Muscle of leg (tissue), 11 donors: Measurements from ENCODE around the gene IL3RA. TPM values are rescaled to one million over a fixed set of nuclear protein-coding genes. Genes with fewer than 3 reads are reported as not detected.

Source experiments
- DNase-seq: peaks from one replicate; pipeline ENCODE4 v3.0.0; 2013
- H3K27ac ChIP-seq: one replicate; pipeline ENCODE4 v1.5.1; 2013; ENCODE audit warnings: mild to moderate bottlenecking, low read length, control low read depth
- H3K27me3 ChIP-seq: one replicate; pipeline ENCODE4 v1.6.1; 2013; ENCODE audit warnings: low read length; ENCODE audit not compliant: control insufficient read depth, insufficient read depth
- H3K36me3 ChIP-seq: one replicate; pipeline ENCODE4 v1.6.1; 2013; ENCODE audit warnings: low read length; ENCODE audit not compliant: control insufficient read depth, insufficient read depth
- H3K4me1 ChIP-seq: one replicate; pipeline ENCODE4 v1.6.1; 2013; ENCODE audit warnings: low read length; ENCODE audit not compliant: control insufficient read depth, insufficient read depth
- H3K4me3 ChIP-seq: one replicate; pipeline ENCODE4 v1.5.1; 2013; ENCODE audit warnings: low read length, control low read depth
- H3K9me3 ChIP-seq: replicated peaks from 2 replicates; pipeline ENCODE4 v1.6.1; 2013; ENCODE audit warnings: low read depth, low read length; ENCODE audit not compliant: control insufficient read depth
- WGBS: methylation state at CpG from one replicate; pipeline ENCODE4 v1.1.5; 2013; ENCODE audit warnings: missing lambda C conversion rate; ENCODE audit not compliant: insufficient coverage; 5-methylcytosine and 5-hydroxymethylcytosine counted together
- polyA plus RNA-seq, 8 donors: library from polyadenylated mRNA; unstranded; fragments of 120-200 nt; gene quantifications; one replicate each; pipeline versions ENCODE4 v1.2.1 to v1.2.3, GENCODE V29; 2013; ENCODE audit warnings: inconsistent platforms in 1 of 8, low replicate concordance in 1 of 8; ENCODE audit not compliant: insufficient read length in 8 of 8, insufficient read depth in 1 of 8
- total RNA-seq: library from RNA; stranded (reverse); fragments of 120-200 nt; gene quantifications from one replicate; pipeline ENCODE4 v1.2.4, GENCODE V29; 2013

The IL3RA gene
- total and polyA plus RNA-seq, 9 donors, result 7.8 to 24.7 (median 19.0) TPM

DNA sequence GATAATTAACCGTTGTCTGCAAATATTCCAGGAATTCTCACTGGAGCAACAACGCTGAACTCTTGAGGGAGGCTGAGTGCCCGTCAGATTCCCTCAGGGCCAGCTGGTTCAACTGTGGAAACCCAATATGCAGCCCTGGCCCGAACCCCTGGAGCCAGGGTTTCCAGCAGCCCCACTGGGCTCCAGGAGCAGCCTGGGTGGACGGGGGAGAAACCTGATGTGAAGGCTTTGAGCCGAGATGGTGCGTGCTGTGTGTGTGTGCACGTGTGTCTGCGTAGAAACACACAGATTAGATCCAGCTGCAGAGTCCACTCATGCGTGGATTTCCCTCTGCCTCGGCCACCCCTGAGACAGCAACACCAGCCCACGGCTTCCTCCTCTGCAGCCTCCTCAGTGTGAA, 74.7 kb downstream of the IL3RA start:
- DNase-seq, result no peak
- H3K27me3 ChIP-seq, result no peaks in the 10 kb centered on the region
- peaks cover 43% of the 10 kb centered on the region for H3K36me3 ChIP-seq
- 62% methylated on average over 10 of the region's 12 CpGs for WGBS
- H3K27ac ChIP-seq, result no peak overlapping the region
- H3K9me3 ChIP-seq, result no peaks in the 10 kb centered on the region
- no peaks in the 10 kb centered on the region for H3K4me1 ChIP-seq
- no peak overlapping the region for H3K4me3 ChIP-seq

DNA sequence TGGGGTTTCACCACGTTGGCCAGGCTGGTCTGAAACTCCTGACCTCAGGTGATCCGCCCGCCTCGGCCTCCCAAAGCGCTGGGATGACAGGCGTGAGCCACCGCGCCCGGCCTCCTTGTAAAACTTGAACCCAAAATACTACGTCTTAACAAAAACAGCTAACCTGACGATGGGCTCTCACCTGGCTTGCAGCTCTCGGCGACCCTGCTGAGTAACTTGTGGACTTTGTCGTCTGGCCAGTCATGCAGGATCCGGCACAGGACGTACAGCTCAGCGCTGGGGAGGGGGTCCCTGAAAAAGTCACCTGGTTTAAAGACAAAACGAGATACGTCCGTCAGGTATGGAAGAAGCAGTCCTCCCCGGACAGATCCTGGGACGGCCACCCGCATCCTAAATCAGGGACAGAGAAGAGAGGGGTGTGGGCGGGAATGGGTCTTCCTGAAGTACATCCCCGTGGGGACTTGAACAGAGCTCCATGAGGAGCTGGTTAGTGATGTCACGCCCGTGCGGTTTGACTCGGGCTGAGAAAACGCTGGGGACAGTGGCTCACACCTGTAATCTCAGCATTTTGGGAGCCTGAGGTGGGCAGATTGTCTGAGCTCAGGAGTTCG, 76.1 kb downstream of the IL3RA start:
- Histone ChIP-seq H3K27ac (no peak overlapping the region), H3K4me1 (no peaks in the 10 kb centered on the region), H3K27me3 (no peaks in the 10 kb centered on the region), H3K4me3 (no peak overlapping the region), H3K36me3 (peaks cover 33% of the 10 kb centered on the region), H3K9me3 (no peaks in the 10 kb centered on the region)
- 95% methylated on average over 29 of the region's 31 CpGs for WGBS
- DNase-seq, result no peak

DNA sequence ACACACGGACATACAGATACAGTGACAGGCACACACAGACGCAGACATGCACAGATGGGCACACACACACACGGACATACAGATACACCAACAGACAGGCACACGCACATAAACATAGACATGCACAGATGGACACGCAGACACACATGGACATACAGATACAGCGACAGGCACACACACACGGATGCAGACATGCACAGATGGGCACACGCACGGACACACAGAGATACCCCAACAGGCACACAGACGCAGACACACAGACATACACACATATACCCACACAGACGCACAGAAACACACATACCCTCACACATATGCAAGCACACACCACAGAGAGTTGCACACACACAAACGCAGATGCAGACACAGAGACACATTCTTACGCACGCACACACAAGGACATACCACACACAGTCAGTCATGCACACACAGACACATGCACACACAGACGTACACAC, 79.8 kb downstream of the IL3RA start:
- H3K27me3 ChIP-seq, result no peaks in the 10 kb centered on the region
- no peak for DNase-seq
- H3K27ac ChIP-seq, result no peak overlapping the region
- H3K9me3 ChIP-seq, result peaks cover 7% of the 10 kb centered on the region
- H3K4me3 ChIP-seq, result no peak overlapping the region
- WGBS, result 75% methylated on average over 12 of the region's 15 CpGs
- no peaks in the 10 kb centered on the region for H3K4me1 ChIP-seq
- H3K36me3 ChIP-seq, result peaks cover 40% of the 10 kb centered on the region

DNA sequence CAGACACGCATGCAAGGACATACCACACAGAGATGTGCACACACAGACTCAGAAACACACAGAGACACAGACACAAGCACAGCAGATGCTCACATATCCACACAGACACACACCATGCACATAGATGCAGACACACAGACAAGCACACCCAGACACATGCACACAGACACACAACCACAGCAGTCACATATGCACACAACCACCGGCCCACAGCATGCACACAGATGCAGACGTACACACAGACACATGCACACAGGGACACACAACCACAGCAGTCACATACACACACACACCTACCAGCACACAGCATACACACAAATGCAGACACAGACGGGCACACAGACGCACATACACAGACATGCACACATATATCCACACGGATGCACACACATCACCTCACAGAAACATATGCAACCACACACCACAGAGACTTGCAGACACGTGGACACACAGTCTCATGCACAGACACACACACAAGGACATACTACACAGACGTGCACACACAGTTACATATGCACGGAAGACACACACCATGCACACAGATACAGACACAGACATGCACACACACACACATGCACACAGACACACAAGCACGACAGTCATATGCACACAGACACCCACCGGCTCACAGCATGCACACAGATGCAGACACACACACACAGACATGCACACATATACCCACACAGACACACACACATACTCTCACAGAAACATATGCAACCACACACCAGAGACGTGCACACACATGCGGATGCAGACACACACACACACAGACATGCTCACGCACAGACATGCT, 80.6 kb downstream of the IL3RA start:
- peaks cover 15% of the 10 kb centered on the region for H3K9me3 ChIP-seq
- H3K27ac ChIP-seq, result no peak overlapping the region
- H3K4me1 ChIP-seq, result no peaks in the 10 kb centered on the region
- peaks cover 43% of the 10 kb centered on the region for H3K36me3 ChIP-seq
- peaks cover 2% of the 10 kb centered on the region for H3K27me3 ChIP-seq
- DNase-seq, result no peak
- no peak overlapping the region for H3K4me3 ChIP-seq
- WGBS, result 59% methylated on average over 11 of the region's 14 CpGs

DNA sequence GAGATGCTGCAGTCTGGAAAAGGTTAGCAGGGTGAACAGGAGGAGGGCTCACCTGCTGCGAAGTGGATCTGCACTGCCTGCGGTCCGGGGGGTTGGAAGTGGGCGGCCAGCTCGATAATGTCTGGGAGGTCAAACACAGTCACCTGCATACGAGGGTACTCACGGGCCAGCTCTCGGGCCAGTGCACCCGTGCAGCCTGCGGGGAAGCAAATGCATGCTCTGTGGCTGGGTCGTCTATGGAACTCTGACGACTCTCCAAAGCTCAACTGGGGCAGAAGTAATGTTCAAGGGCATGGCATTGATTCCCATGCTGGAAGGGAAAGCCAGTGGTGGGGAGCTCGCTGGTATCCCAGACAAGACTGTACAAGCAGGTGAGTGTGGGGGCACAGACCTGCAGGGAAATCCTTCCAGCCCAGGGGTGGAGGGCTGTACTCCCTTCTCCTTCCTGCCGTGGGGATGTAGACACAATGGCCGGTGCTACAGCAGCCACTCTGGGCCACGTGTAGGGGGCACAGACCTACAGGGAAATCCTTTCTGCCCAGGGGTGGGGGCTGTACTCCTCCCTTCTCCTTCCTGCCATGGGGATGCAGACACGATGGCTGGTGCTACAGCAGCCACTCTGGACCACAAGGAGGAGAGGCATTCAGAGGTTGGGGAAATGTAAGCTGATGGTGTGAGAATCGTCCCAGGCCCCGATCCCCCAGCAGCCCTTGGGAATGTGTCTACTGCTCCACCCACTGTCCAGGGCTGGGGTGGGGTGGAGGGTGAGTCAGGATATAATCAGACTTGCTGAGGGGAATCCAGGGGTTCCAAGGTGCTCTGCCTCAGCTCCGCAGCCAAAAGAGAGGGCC, 81.6 kb downstream of the IL3RA start:
- H3K36me3 ChIP-seq, result peaks cover 41% of the 10 kb centered on the region
- peaks cover 23% of the 10 kb centered on the region for H3K9me3 ChIP-seq
- DNase-seq, result no peak
- 82% methylated on average over 16 of the region's 20 CpGs for WGBS
- no peaks in the 10 kb centered on the region for H3K4me1 ChIP-seq
- no peak overlapping the region for H3K27ac ChIP-seq
- no peak overlapping the region for H3K4me3 ChIP-seq
- peaks cover 2% of the 10 kb centered on the region for H3K27me3 ChIP-seq

DNA sequence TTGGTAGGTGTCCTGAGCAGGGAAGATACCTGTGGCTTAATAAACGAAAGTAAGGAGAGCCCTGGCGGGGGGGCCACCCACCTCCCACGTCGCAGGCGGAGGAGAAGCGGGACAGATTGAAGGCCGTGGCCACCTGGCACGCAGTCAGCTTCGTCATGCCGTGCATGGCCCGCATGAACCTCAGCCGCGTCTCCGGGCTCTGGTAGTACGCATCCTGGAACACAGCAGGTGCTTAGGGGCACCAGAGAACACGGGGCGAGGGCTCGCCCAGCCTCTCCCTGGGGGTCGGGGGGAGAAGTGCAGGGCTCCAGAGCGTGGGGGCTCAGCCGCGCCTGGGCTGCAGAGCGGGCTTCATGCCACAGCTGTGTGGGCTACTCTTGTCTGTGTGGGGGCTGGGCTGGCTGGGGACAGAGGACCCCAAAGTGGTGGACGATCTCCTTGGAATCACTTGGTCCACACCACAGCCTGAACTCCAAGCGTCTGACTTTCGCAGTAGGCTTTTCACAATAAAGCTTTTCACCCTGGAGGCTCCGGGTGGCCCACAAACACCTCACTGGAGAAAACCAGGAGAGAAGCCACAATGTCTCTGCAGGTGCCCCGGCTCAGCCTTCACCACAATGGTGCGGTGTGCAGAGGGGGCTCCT, 82.4 kb downstream of the IL3RA start:
- Histone ChIP-seq H3K36me3 (peaks cover 37% of the 10 kb centered on the region), H3K9me3 (peaks cover 29% of the 10 kb centered on the region), H3K4me1 (no peaks in the 10 kb centered on the region), H3K27me3 (peaks cover 2% of the 10 kb centered on the region), H3K27ac (no peak overlapping the region), H3K4me3 (no peak overlapping the region)
- DNase-seq, result no peak
- 89% methylated on average over 24 of the region's 29 CpGs for WGBS

DNA sequence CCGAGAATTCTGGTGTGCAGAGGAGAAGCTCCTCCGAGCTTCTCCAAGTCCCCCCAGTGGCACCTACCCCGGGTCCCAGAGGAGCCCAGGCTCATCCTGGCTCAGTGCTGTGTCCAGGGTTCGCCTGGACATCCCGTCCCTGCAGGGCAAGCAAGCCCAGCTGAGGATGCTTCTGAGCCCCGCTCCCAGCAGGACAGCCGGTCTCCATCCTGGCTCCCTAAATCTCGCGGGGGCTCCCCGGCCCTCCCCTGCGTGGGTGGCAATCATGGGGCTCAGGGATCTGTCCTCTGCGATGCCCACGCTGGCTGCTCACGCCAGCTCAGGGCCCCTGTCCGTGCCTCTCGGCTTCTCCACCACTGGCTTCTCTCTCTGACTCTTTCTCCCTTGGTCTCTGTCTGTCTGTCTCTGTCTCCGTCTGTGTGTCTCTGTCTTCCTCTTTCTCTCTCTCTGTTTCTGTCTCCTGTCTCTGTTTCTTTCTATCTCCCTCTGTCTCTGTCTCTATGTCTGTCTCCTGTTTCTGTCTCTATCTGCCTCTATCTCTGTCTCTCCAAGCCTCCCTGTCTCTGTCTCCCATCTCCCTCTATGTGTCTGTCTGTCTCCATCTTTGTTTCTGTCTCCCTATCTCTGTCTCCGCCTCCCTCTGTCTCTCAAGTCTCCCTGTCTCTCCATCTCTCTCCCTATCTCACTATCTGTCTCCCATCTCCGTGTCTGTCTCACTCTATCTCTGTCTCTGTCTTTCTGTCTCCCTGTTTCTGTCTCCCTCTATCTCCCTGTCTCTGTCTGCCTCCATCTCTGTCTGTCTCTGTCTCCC, 83.2 kb downstream of the IL3RA start:
- Histone ChIP-seq H3K4me1 (no peaks in the 10 kb centered on the region), H3K9me3 (peaks cover 32% of the 10 kb centered on the region), H3K27me3 (peaks cover 2% of the 10 kb centered on the region), H3K36me3 (peaks cover 37% of the 10 kb centered on the region), H3K27ac (no peak overlapping the region), H3K4me3 (no peak overlapping the region)
- no peak for DNase-seq
- 83% methylated on average over 19 of the region's 19 CpGs for WGBS

DNA sequence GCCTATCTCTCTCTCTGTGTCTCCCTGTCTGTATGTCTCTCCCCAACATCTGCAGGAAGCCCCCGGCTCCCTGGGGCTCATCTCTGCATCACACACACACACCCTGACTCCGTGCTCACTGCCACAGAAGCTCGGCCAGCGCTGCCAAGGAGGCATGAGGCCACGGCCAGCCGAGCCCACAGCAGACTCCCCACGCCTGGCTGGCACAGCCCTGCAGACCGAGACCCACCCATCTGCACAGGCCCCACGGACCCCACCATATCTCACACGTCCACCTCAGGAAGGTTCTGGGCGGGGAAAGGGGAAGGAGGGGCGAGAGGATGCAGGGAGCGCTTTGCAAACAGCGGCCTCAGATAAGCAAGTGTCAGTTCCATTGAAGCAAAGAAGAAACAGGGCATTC, 83.8 kb downstream of the IL3RA start:
- no peak overlapping the region for H3K4me3 ChIP-seq
- WGBS, result 75% methylated on average over 3 of the region's 14 CpGs
- H3K9me3 ChIP-seq, result peaks cover 32% of the 10 kb centered on the region
- H3K36me3 ChIP-seq, result peaks cover 40% of the 10 kb centered on the region
- no peak overlapping the region for H3K27ac ChIP-seq
- peaks cover 2% of the 10 kb centered on the region for H3K27me3 ChIP-seq
- no peak for DNase-seq
- no peaks in the 10 kb centered on the region for H3K4me1 ChIP-seq

DNA sequence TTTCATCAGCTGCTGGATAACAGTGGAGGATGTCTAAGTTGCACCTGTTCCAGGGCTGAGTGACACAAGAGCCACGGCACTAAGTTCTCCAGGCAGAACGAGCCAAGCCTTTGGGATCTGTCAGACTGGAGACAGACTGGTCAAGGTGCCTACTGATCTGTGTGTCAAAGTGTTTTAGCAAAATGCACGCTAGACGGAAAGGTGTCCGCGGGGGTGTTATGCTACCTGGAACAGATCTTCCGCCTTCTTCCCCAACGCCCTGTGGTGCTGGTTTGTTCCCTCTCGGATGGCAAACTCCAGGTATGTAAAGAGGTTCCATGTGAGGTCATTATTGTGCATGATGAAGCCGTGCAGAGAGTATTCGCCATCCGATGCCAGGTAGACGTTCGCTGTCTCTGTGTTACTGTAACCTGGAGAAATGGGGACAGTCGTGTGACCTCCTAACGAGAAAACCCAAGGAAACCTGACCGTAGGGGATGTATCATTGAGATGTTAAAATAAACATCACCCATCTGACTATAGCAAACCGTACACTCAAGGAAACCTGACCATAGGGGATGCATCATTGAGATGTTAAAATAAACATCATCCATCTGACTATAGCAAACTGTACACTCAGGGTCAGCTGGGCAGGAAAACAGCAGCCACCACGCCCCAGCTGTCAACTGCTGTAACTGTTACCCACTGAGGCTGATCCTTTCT, 85.0 kb downstream of the IL3RA start:
- no peak overlapping the region for H3K4me3 ChIP-seq
- H3K36me3 ChIP-seq, result peaks cover 39% of the 10 kb centered on the region
- no peak for DNase-seq
- H3K27ac ChIP-seq, result no peak overlapping the region
- WGBS, result 94% methylated on average over 12 of the region's 19 CpGs
- no peaks in the 10 kb centered on the region for H3K4me1 ChIP-seq
- peaks cover 2% of the 10 kb centered on the region for H3K27me3 ChIP-seq
- peaks cover 34% of the 10 kb centered on the region for H3K9me3 ChIP-seq
